Renal pelvis (tissue), 4 donors: ENCODE data around the gene ANO10. TPM values are rescaled to one million over a fixed set of nuclear protein-coding genes. Genes with fewer than 3 reads are reported as not detected.

Experiments
- DNase-seq: peaks from one replicate; pipeline ENCODE4 v3.0.0-alpha.2; 2013
- polyA plus RNA-seq, 3 donors: library from polyadenylated mRNA; unstranded; fragments of 120-200 nt; gene quantifications; one replicate each; pipeline ENCODE4 v1.2.1, GENCODE V29; 2013; ENCODE audit not compliant: insufficient read length in 3 of 3

Gene ANO10
- polyA plus RNA-seq, 3 donors: 32.9 to 40.2 (median 35.3) TPM

DNA sequence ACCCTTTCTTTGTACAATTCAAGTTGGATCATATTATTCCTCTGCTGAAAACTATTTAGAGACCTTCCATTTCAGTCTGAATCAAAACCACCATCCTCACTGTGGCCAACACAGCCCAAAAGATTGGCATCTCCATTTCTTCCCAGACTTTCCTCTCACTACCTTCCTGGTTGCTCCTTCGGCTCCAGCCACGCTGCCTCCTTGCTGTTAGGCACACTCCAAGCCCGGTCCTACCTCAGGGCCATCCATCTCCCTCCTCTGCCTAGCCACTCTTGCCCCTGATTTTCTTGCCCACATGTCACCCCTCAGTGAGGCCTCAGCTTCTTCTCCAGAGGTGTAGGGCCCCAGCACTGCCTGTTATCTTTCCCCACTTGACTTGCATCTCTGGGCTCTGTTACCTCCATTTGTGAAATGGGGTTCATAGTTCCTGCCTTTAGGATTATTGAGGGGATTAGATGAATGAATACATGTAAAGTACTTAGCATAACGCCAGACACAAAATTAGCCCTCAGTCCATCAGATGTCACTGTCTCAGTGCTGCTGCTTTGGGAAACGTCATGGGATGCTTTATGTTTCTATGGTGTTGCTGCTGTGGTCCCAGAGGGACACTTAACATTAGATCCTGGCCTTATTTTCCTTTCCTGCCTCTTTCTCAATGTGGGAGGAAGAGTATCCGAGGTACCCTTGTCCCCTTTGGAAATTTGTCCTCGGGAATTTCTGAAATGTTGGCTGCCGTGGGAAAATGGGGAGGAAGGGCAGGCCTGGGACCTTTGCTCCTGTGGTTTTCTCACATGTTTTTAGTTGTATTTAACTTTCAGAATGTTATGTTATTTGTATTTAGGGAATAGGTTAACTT is 304.1 kb downstream of the ANO10 start:
- DNase-seq: peak; percentile 29

DNA sequence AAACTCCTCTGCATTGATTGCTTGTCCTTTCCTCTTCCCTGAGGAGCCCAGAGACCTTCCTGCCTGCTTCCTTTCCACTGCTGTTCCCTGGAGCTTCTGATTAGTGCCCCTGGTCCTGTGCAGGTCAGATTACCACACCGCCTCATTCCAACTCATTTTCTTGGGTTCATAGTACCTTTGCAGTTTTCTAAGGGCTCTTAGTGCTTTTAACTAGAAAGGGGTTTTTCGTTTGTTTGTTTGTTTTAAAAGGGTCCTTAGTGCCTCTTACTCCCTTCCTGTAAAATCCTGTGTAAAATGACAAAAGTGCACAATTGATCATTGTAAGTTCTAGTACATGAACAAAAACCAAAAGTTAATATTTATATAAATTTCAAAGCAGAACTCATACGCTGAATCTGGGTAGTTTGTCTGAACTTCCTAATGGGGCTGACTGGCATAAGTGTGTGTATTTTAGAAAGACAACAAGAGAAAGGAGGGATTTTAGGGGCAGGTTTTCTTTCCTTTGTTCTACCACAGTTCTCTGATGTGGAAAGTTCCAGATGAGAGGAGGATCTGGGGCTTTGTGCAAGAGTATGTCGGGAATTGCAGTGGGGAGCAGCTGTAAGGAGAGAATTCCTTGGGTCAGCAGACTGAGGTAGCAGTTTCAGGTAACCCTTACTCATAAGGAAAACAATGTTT is 304.9 kb downstream of the ANO10 start:
- DNase-seq: peak; percentile 36

Other genes with a start within 250 kb of the ANO10 start
- 10 to 100 TPM; 19.0 to 26.2 (median 20.1) TPM for gene ABHD5, start 68.9 kb upstream of the ANO10 start, polyA plus RNA-seq